Measurements from ENCODE around the gene AUTS2.

The AUTS2 gene

GRCh38 chr7:69687739-69688433 is 89.6 kb downstream of the AUTS2 start:
- no peak for DNase-seq (ENCODE audit: low spot score)

GRCh38 chr7:69690329-69690728 is 92.1 kb downstream of the AUTS2 start:
- DNase-seq (ENCODE audit: low spot score) = no peak

GRCh38 chr7:69691327-69691726 is 93.1 kb downstream of the AUTS2 start:
- DNase-seq (ENCODE audit: low spot score) = no peak

GRCh38 chr7:69691734-69692133 is 93.5 kb downstream of the AUTS2 start:
- DNase-seq (ENCODE audit: low spot score) = no peak

GRCh38 chr7:69692611-69693010 is 94.3 kb downstream of the AUTS2 start:
- DNase-seq (ENCODE audit: low spot score) = no peak

- DNase-seq (ENCODE audit: low spot score) = no peak
These were observed 94.8 kb downstream of the AUTS2 start for GRCh38 chr7:69693042-69693441.

- no peak for DNase-seq (ENCODE audit: low spot score)
These were observed 97.8 kb downstream of the AUTS2 start for GRCh38 chr7:69696054-69696591.

GRCh38 chr7:69696686-69697685 is 98.7 kb downstream of the AUTS2 start:
- no peak for DNase-seq (ENCODE audit: low spot score)

- no peak for DNase-seq (ENCODE audit: low spot score)
These were observed 100.0 kb downstream of the AUTS2 start for GRCh38 chr7:69698109-69698825.

GRCh38 chr7:69699931-69700330 is 101.7 kb downstream of the AUTS2 start:
- no peak for DNase-seq (ENCODE audit: low spot score)

GRCh38 chr7:69700331-69700730 is 102.1 kb downstream of the AUTS2 start:
- DNase-seq (ENCODE audit: low spot score) = no peak

- DNase-seq (ENCODE audit: low spot score) = no peak
These were observed 103.0 kb downstream of the AUTS2 start for GRCh38 chr7:69701288-69701687.

- no peak for DNase-seq (ENCODE audit: low spot score)
These were observed 104.1 kb downstream of the AUTS2 start for GRCh38 chr7:69702357-69702756.

- no peak for DNase-seq (ENCODE audit: low spot score)
These were observed 104.8 kb downstream of the AUTS2 start for GRCh38 chr7:69703099-69703498.

- DNase-seq (ENCODE audit: low spot score) = no peak
These were observed 107.8 kb downstream of the AUTS2 start for GRCh38 chr7:69706070-69706469.

GRCh38 chr7:69708857-69709256 is 110.6 kb downstream of the AUTS2 start:
- DNase-seq (ENCODE audit: low spot score) = peak; percentile 48

- DNase-seq (ENCODE audit: low spot score) = no peak
These were observed 112.6 kb downstream of the AUTS2 start for GRCh38 chr7:69710768-69711438.

GRCh38 chr7:69714886-69715576 is 116.8 kb downstream of the AUTS2 start:
- no peak for DNase-seq (ENCODE audit: low spot score)

GRCh38 chr7:69717221-69717620 is 118.9 kb downstream of the AUTS2 start:
- DNase-seq (ENCODE audit: low spot score) = no peak

- no peak for DNase-seq (ENCODE audit: low spot score)
These were observed 121.4 kb downstream of the AUTS2 start for GRCh38 chr7:69719717-69720116.

GRCh38 chr7:69722843-69723242 is 124.6 kb downstream of the AUTS2 start:
- no peak for DNase-seq (ENCODE audit: low spot score)
